Choroid plexus epithelial cell (primary cell): Measurements from ENCODE around the gene NMNAT3.

ENCODE experiments used
- DNase-seq: peaks from one replicate; pipeline ENCODE4 v3.0.0-alpha.2; 2010; ENCODE audit warnings: low read depth
- H3K4me3 ChIP-seq: 2 replicates; pipeline ENCODE4 v1.5.1; 2011; ENCODE audit warnings: low read depth, mild to moderate bottlenecking, control low read depth, low read length, moderate library complexity
- CTCF ChIP-seq: conservative IDR thresholded peaks from 2 replicates; pipeline ENCODE4 v1.5.1; 2011; ENCODE audit warnings: low read depth, mild to moderate bottlenecking, control low read depth, inconsistent platforms, low read length, moderate library complexity

Gene NMNAT3

GRCh38 chr3:139541532-139542288 lies 136.1 kb downstream of the NMNAT3 start:
- no peak overlapping the region for H3K4me3 ChIP-seq
- TF ChIP-seq CTCF, result peak; percentile 36
- no peak for DNase-seq

- TF ChIP-seq CTCF, result no peak
- no peak for DNase-seq
- H3K4me3 ChIP-seq, result peak overlapping the region; percentile 78
Observed at GRCh38 chr3:139540651-139541531, 136.9 kb downstream of the NMNAT3 start.

GRCh38 chr3:139538733-139539132 lies 139.0 kb downstream of the NMNAT3 start:
- TF ChIP-seq CTCF, result no peak
- peak; percentile 78 for DNase-seq
- H3K4me3 ChIP-seq, result peak overlapping the region; percentile 78

- DNase-seq, result no peak
- peak overlapping the region; percentile 78 for H3K4me3 ChIP-seq
- no peak for TF ChIP-seq CTCF
Observed at GRCh38 chr3:139537795-139538621, 139.8 kb downstream of the NMNAT3 start.

- DNase-seq, result peak; percentile 35
- TF ChIP-seq CTCF, result no peak
Observed at GRCh38 chr3:139537361-139537760, 140.4 kb downstream of the NMNAT3 start.

GRCh38 chr3:139534992-139535879 lies 142.5 kb downstream of the NMNAT3 start:
- peak; percentile 94 for DNase-seq
- H3K4me3 ChIP-seq, result peak overlapping the region; percentile 3
- no peak for TF ChIP-seq CTCF

More at GRCh38 chr3:139537361-139537760, 140.4 kb downstream of the NMNAT3 start:
- H3K4me3 ChIP-seq, result no peak overlapping the region
